ENCODE measurements around the gene NUDT8.
"Not testable (repeated sequence)": the region's sequence is repeated elsewhere in the genome, so short reads cannot be mapped to it uniquely, and the experiment has no call there.

The NUDT8 gene

GRCh38 chr11:67610302-67610868 lies 19.4 kb downstream of the NUDT8 start:
- H3K36me3 ChIP-seq (ENCODE audit: control insufficient read depth, insufficient read depth, low read length) = peaks cover 41% of the 10 kb centered on the region
- peaks cover 37% of the 10 kb centered on the region for H3K4me1 ChIP-seq (ENCODE audit: control insufficient read depth, insufficient read depth, low read length, poor library complexity, severe bottlenecking)
- H3K4me3 ChIP-seq (ENCODE audit: insufficient read depth, low read depth, low read length, poor library complexity, severe bottlenecking) = no peak overlapping the region
- DNase-seq = no peak
- H3K9me3 ChIP-seq (ENCODE audit: control insufficient read depth, low read length) = no peaks in the 10 kb centered on the region
- H3K27me3 ChIP-seq (replicated peaks; ENCODE audit: control insufficient read depth, insufficient read depth, low read length, poor library complexity, severe bottlenecking) = no peaks in the 10 kb centered on the region
- no peak overlapping the region for H3K27ac ChIP-seq (ENCODE audit: insufficient read depth, low read length, poor library complexity, severe bottlenecking)

GRCh38 chr11:67609316-67609715 lies 20.4 kb downstream of the NUDT8 start:
- Histone ChIP-seq H3K27ac (ENCODE audit: insufficient read depth, low read length, poor library complexity, severe bottlenecking) (no peak overlapping the region), H3K9me3 (ENCODE audit: control insufficient read depth, low read length) (no peaks in the 10 kb centered on the region), H3K27me3 (replicated peaks; ENCODE audit: control insufficient read depth, insufficient read depth, low read length, poor library complexity, severe bottlenecking) (no peaks in the 10 kb centered on the region), H3K4me3 (ENCODE audit: insufficient read depth, low read depth, low read length, poor library complexity, severe bottlenecking) (no peak overlapping the region), H3K36me3 (ENCODE audit: control insufficient read depth, insufficient read depth, low read length) (peaks cover 41% of the 10 kb centered on the region), H3K4me1 (ENCODE audit: control insufficient read depth, insufficient read depth, low read length, poor library complexity, severe bottlenecking) (peaks cover 28% of the 10 kb centered on the region)
- DNase-seq = no peak

GRCh38 chr11:67608486-67608885 lies 21.3 kb downstream of the NUDT8 start:
- DNase-seq = no peak
- Histone ChIP-seq H3K36me3 (ENCODE audit: control insufficient read depth, insufficient read depth, low read length) (peaks cover 41% of the 10 kb centered on the region), H3K9me3 (ENCODE audit: control insufficient read depth, low read length) (no peaks in the 10 kb centered on the region), H3K27me3 (replicated peaks; ENCODE audit: control insufficient read depth, insufficient read depth, low read length, poor library complexity, severe bottlenecking) (no peaks in the 10 kb centered on the region), H3K27ac (ENCODE audit: insufficient read depth, low read length, poor library complexity, severe bottlenecking) (no peak overlapping the region), H3K4me1 (ENCODE audit: control insufficient read depth, insufficient read depth, low read length, poor library complexity, severe bottlenecking) (peaks cover 19% of the 10 kb centered on the region), H3K4me3 (ENCODE audit: insufficient read depth, low read depth, low read length, poor library complexity, severe bottlenecking) (no peak overlapping the region)

GRCh38 chr11:67607507-67607906 lies 22.2 kb downstream of the NUDT8 start:
- Histone ChIP-seq H3K27me3 (replicated peaks; ENCODE audit: control insufficient read depth, insufficient read depth, low read length, poor library complexity, severe bottlenecking) (no peaks in the 10 kb centered on the region), H3K27ac (ENCODE audit: insufficient read depth, low read length, poor library complexity, severe bottlenecking) (peak overlapping the region; percentile 76), H3K36me3 (ENCODE audit: control insufficient read depth, insufficient read depth, low read length) (peaks cover 41% of the 10 kb centered on the region), H3K4me3 (ENCODE audit: insufficient read depth, low read depth, low read length, poor library complexity, severe bottlenecking) (peak overlapping the region; percentile 83), H3K4me1 (ENCODE audit: control insufficient read depth, insufficient read depth, low read length, poor library complexity, severe bottlenecking) (peaks cover 17% of the 10 kb centered on the region), H3K9me3 (ENCODE audit: control insufficient read depth, low read length) (no peaks in the 10 kb centered on the region)
- DNase-seq = no peak

- Histone ChIP-seq H3K4me1 (ENCODE audit: control insufficient read depth, insufficient read depth, low read length, poor library complexity, severe bottlenecking) (peaks cover 17% of the 10 kb centered on the region), H3K36me3 (ENCODE audit: control insufficient read depth, insufficient read depth, low read length) (peaks cover 33% of the 10 kb centered on the region), H3K27me3 (replicated peaks; ENCODE audit: control insufficient read depth, insufficient read depth, low read length, poor library complexity, severe bottlenecking) (no peaks in the 10 kb centered on the region), H3K4me3 (ENCODE audit: insufficient read depth, low read depth, low read length, poor library complexity, severe bottlenecking) (peak within 1 kb of the TSS; percentile 83), H3K27ac (ENCODE audit: insufficient read depth, low read length, poor library complexity, severe bottlenecking) (peak within 1 kb of the TSS; percentile 76), H3K9me3 (ENCODE audit: control insufficient read depth, low read length) (no peaks in the 10 kb centered on the region)
- DNase-seq = peak; percentile 89 to 92 (median 92)
These were observed 23.0 kb downstream of the NUDT8 start, which contains the start of gene NDUFV1 for GRCh38 chr11:67606492-67607295. NDUFV1 (plus strand) TSS chr11:67606936; CDS start chr11:67607005, 69 bp downstream.

GRCh38 chr11:67606093-67606491 lies 23.6 kb downstream of the NUDT8 start:
- Histone ChIP-seq H3K36me3 (ENCODE audit: control insufficient read depth, insufficient read depth, low read length) (peaks cover 27% of the 10 kb centered on the region), H3K4me1 (ENCODE audit: control insufficient read depth, insufficient read depth, low read length, poor library complexity, severe bottlenecking) (peaks cover 17% of the 10 kb centered on the region), H3K9me3 (ENCODE audit: control insufficient read depth, low read length) (no peaks in the 10 kb centered on the region), H3K27me3 (replicated peaks; ENCODE audit: control insufficient read depth, insufficient read depth, low read length, poor library complexity, severe bottlenecking) (no peaks in the 10 kb centered on the region), H3K4me3 (ENCODE audit: insufficient read depth, low read depth, low read length, poor library complexity, severe bottlenecking) (peak overlapping the region; percentile 83), H3K27ac (ENCODE audit: insufficient read depth, low read length, poor library complexity, severe bottlenecking) (peak overlapping the region; percentile 76)
- no peak for DNase-seq

GRCh38 chr11:67605231-67606011 lies 24.3 kb downstream of the NUDT8 start:
- peaks cover 21% of the 10 kb centered on the region for H3K36me3 ChIP-seq (ENCODE audit: control insufficient read depth, insufficient read depth, low read length)
- DNase-seq = no peak
- no peaks in the 10 kb centered on the region for H3K27me3 ChIP-seq (replicated peaks; ENCODE audit: control insufficient read depth, insufficient read depth, low read length, poor library complexity, severe bottlenecking)
- H3K9me3 ChIP-seq (ENCODE audit: control insufficient read depth, low read length) = no peaks in the 10 kb centered on the region
- no peak overlapping the region for H3K27ac ChIP-seq (ENCODE audit: insufficient read depth, low read length, poor library complexity, severe bottlenecking)
- peaks cover 17% of the 10 kb centered on the region for H3K4me1 ChIP-seq (ENCODE audit: control insufficient read depth, insufficient read depth, low read length, poor library complexity, severe bottlenecking)
- no peak overlapping the region for H3K4me3 ChIP-seq (ENCODE audit: insufficient read depth, low read depth, low read length, poor library complexity, severe bottlenecking)

- peaks cover 17% of the 10 kb centered on the region for H3K4me1 ChIP-seq (ENCODE audit: control insufficient read depth, insufficient read depth, low read length, poor library complexity, severe bottlenecking)
- peaks cover 16% of the 10 kb centered on the region for H3K36me3 ChIP-seq (ENCODE audit: control insufficient read depth, insufficient read depth, low read length)
- DNase-seq = no peak
- H3K27ac ChIP-seq (ENCODE audit: insufficient read depth, low read length, poor library complexity, severe bottlenecking) = no peak overlapping the region
- H3K9me3 ChIP-seq (ENCODE audit: control insufficient read depth, low read length) = no peaks in the 10 kb centered on the region
- no peak overlapping the region for H3K4me3 ChIP-seq (ENCODE audit: insufficient read depth, low read depth, low read length, poor library complexity, severe bottlenecking)
- no peaks in the 10 kb centered on the region for H3K27me3 ChIP-seq (replicated peaks; ENCODE audit: control insufficient read depth, insufficient read depth, low read length, poor library complexity, severe bottlenecking)
These were observed 24.9 kb downstream of the NUDT8 start for GRCh38 chr11:67604815-67605214.

- not testable (repeated sequence) for H3K27me3 ChIP-seq (replicated peaks; ENCODE audit: control insufficient read depth, insufficient read depth, low read length, poor library complexity, severe bottlenecking); H3K27ac ChIP-seq (ENCODE audit: insufficient read depth, low read length, poor library complexity, severe bottlenecking); DNase-seq; H3K9me3 ChIP-seq (ENCODE audit: control insufficient read depth, low read length); H3K4me3 ChIP-seq (ENCODE audit: insufficient read depth, low read depth, low read length, poor library complexity, severe bottlenecking); H3K36me3 ChIP-seq (ENCODE audit: control insufficient read depth, insufficient read depth, low read length)
- peaks cover 17% of the 10 kb centered on the region for H3K4me1 ChIP-seq (ENCODE audit: control insufficient read depth, insufficient read depth, low read length, poor library complexity, severe bottlenecking)
These were observed 25.6 kb downstream of the NUDT8 start for GRCh38 chr11:67604119-67604518.

- Histone ChIP-seq H3K4me3 (ENCODE audit: insufficient read depth, low read depth, low read length, poor library complexity, severe bottlenecking) (no peak overlapping the region), H3K4me1 (ENCODE audit: control insufficient read depth, insufficient read depth, low read length, poor library complexity, severe bottlenecking) (peaks cover under 1% of the 10 kb centered on the region), H3K36me3 (ENCODE audit: control insufficient read depth, insufficient read depth, low read length) (no peaks in the 10 kb centered on the region), H3K27me3 (replicated peaks; ENCODE audit: control insufficient read depth, insufficient read depth, low read length, poor library complexity, severe bottlenecking) (no peaks in the 10 kb centered on the region), H3K9me3 (ENCODE audit: control insufficient read depth, low read length) (no peaks in the 10 kb centered on the region), H3K27ac (ENCODE audit: insufficient read depth, low read length, poor library complexity, severe bottlenecking) (no peak overlapping the region)
- DNase-seq = no peak
These were observed 28.6 kb downstream of the NUDT8 start for GRCh38 chr11:67601098-67601497.

Data from effector memory CD4-positive, alpha-beta T cell (primary cell).